K562 (cell line): Measurements from ENCODE around the gene RASGEF1C. TPM values are rescaled to one million over a fixed set of nuclear protein-coding genes. Genes with fewer than 3 reads are reported as not detected.

Experiments used
- ATAC-seq: fragments of 200-7000 bp; cut with Tn5 transposase; 3 replicates; pipeline ENCODE4 v1.9.1; 2020; ENCODE audit warnings: moderate library complexity
- BruUV-seq: library from RNA; stranded (reverse); fragments of 400-500 nt; replicated peaks from 2 replicates; lab custom pipeline; 2021; lab: Mats Ljungman, UMichigan
- CTCF ChIA-PET: fragments of 300-600 bp; formaldehyde crosslinking; extraction: SDS; loops from one replicate; lab custom pipeline; 2021; ENCODE audit warnings: low intra/inter-chr PET ratio; lab: Yijun Ruan, JAX
- POLR2A ChIA-PET: fragments of 300-600, 350-650 bp; sonication (Branson Sonifier 250); formaldehyde crosslinking; extraction: SDS; loops from one replicate; lab custom pipeline; 2021; ENCODE audit warnings: antibody characterized with exemption, inconsistent platforms; lab: Yijun Ruan, JAX
- DNase-seq, 4 experiments: peaks; one replicate each; pipeline versions ENCODE4 v3.0.0 to v3.0.0-alpha.2; 2011 to 2018; ENCODE audit warnings: low spot score in 3 of 4, mixed read lengths in 3 of 4; ENCODE audit errors: extremely low read depth in 1 of 4
- FAIRE-seq: peaks from 2 replicates; lab custom pipeline; 2011; peaks lifted over from hg19 to GRCh38; lab: Jason Lieb, UNC
- H2AFZ ChIP-seq: 2 replicates; pipeline ENCODE4 v1.6.0; 2011; ENCODE audit warnings: low read depth, low read length, control low read depth, inconsistent platforms
- H3K27ac ChIP-seq: fragments of 200-600 bp; 3 replicates; pipeline ENCODE4 v1.8.0; 2011; ENCODE audit warnings: low read depth, mild to moderate bottlenecking, control low read depth, inconsistent platforms, low read length, moderate library complexity, mixed read lengths; ENCODE audit errors: extremely low read depth
- H3K27me3 ChIP-seq, 2 experiments: fragments of 300-600 bp in 1 of 2; 2 replicates in 1 of 2; 3 replicates in 1 of 2; pipeline versions ENCODE4 v1.6.0 to v1.8.0; 2011; ENCODE audit warnings: inconsistent platforms in 2 of 2, low read length in 2 of 2, mild to moderate bottlenecking in 1 of 2, mixed read lengths in 1 of 2, moderate library complexity in 1 of 2; ENCODE audit not compliant: control insufficient read depth in 2 of 2, insufficient read depth in 2 of 2
- H3K36me3 ChIP-seq: fragments of 300-600 bp; 3 replicates; pipeline ENCODE4 v1.8.0; 2011; ENCODE audit warnings: mild to moderate bottlenecking, low read length, inconsistent platforms; ENCODE audit not compliant: control insufficient read depth, insufficient read depth
- H3K4me1 ChIP-seq, 2 experiments: fragments of 200-600 bp in 1 of 2; replicated peaks in 1 of 2; 2 replicates in 1 of 2; 3 replicates in 1 of 2; pipeline versions ENCODE4 v1.5.1 to v1.8.0; 2011; ENCODE audit warnings: inconsistent platforms in 2 of 2, low read length in 2 of 2, mild to moderate bottlenecking in 1 of 2, mixed read lengths in 1 of 2, moderate library complexity in 1 of 2; ENCODE audit not compliant: control insufficient read depth in 2 of 2, insufficient read depth in 2 of 2
- H3K4me2 ChIP-seq: 2 replicates; pipeline ENCODE4 v1.6.1; 2011; ENCODE audit warnings: low read length, control low read depth, inconsistent platforms, mixed read lengths; ENCODE audit not compliant: insufficient read depth
- H3K4me3 ChIP-seq: fragments of 200-600 bp; sonication (generic), shearing (Covaris generic); 2 replicates; pipeline ENCODE4 v1.5.1; 2016; ENCODE audit warnings: control low read depth, inconsistent platforms
- H3K79me2 ChIP-seq: fragments of 200-600 bp; 3 replicates; pipeline ENCODE4 v1.8.0; 2011; ENCODE audit warnings: low read length, inconsistent platforms; ENCODE audit not compliant: control insufficient read depth, insufficient read depth
- H3K9ac ChIP-seq, 2 experiments: 2 replicates each; pipeline versions ENCODE4 v1.6.0 to v1.6.1; 2011; ENCODE audit warnings: low read depth in 2 of 2, low read length in 2 of 2, control low read depth in 1 of 2, inconsistent platforms in 1 of 2, mild to moderate bottlenecking in 1 of 2, mixed read lengths in 1 of 2; ENCODE audit not compliant: insufficient read depth in 1 of 2
- H3K9me1 ChIP-seq: one replicate; pipeline ENCODE4 v1.6.0; 2011; ENCODE audit warnings: inconsistent platforms, mild to moderate bottlenecking, low read length, moderate library complexity; ENCODE audit not compliant: control insufficient read depth, insufficient read depth
- H3K9me3 ChIP-seq: replicated peaks from 2 replicates; pipeline ENCODE4 v1.5.1; 2011; ENCODE audit warnings: low read depth, low read length, inconsistent platforms; ENCODE audit not compliant: control insufficient read depth, insufficient read depth
- H4K20me1 ChIP-seq: replicated peaks from 2 replicates; pipeline ENCODE4 v1.6.1; 2011; ENCODE audit warnings: low read length, inconsistent platforms, mixed read lengths; ENCODE audit not compliant: control insufficient read depth, insufficient read depth
- BRD4 ChIP-seq: fragments of 200-600 bp; sonication (generic); IDR thresholded peaks from 2 replicates; pipeline ENCODE4 v1.6.1; 2017; ENCODE audit warnings: inconsistent platforms
- DLX4 ChIP-seq: fragments of 250-450 bp; sonication (Bioruptor Pico); IDR thresholded peaks from 2 replicates; pipeline ENCODE4 v1.6.1; 2021; ENCODE audit warnings: mild to moderate bottlenecking
- HDGF ChIP-seq: fragments of 450-650 bp; IDR thresholded peaks from 2 replicates; pipeline ENCODE4 v1.6.1; 2016
- MEF2D ChIP-seq: conservative IDR thresholded peaks from 2 replicates; pipeline ENCODE4 v1.6.1; 2016; ENCODE audit warnings: low read depth, missing genetic modification characterization, missing compliant biosample characterization
- MXD1 ChIP-seq: fragments of 250-450 bp; sonication (Bioruptor Pico); IDR thresholded peaks from 2 replicates; pipeline ENCODE4 v1.8.0; 2021; ENCODE audit warnings: borderline replicate concordance, mild to moderate bottlenecking, moderate library complexity; ENCODE audit not compliant: poor library complexity, severe bottlenecking
- PRPF4 ChIP-seq: fragments of 200-400 bp; formaldehyde crosslinking; IDR thresholded peaks from one replicate; pipeline ENCODE4 v1.6.1; 2017; ENCODE audit warnings: low read length, low read depth, mild to moderate bottlenecking; ENCODE audit not compliant: insufficient read depth, poor library complexity, severe bottlenecking
- SMAD1 ChIP-seq: fragments of 150-350 bp; IDR thresholded peaks from 2 replicates; pipeline ENCODE4 v1.6.1; 2014; ENCODE audit warnings: low read length, low read depth; ENCODE audit not compliant: partially characterized antibody
- ZBTB17 ChIP-seq: fragments of 450-650 bp; formaldehyde crosslinking; IDR thresholded peaks from 2 replicates; pipeline ENCODE4 v1.4.0; 2020; ENCODE audit warnings: mild to moderate bottlenecking
- ZBTB43 ChIP-seq: sonication (generic); formaldehyde crosslinking; IDR thresholded peaks from 2 replicates; pipeline ENCODE4 v1.8.0; 2023; ENCODE audit warnings: mild to moderate bottlenecking, missing genetic modification reagents
- ZNF408 ChIP-seq: fragments of 250-450 bp; sonication (Bioruptor Pico); IDR thresholded peaks from 2 replicates; pipeline ENCODE4 v1.4.0; 2020; ENCODE audit warnings: low read depth, mild to moderate bottlenecking, moderate library complexity
- ZNF583 ChIP-seq: fragments of 250-450 bp; sonication (Bioruptor Pico); IDR thresholded peaks from 2 replicates; pipeline ENCODE4 v1.4.0; 2020
- WGBS: fragments of 100-300 bp; shearing (Covaris generic); methylation state at CpG from one replicate; pipeline ENCODE4 v1.1.6; 2016; ENCODE audit warnings: low coverage, mixed read lengths; ENCODE audit not compliant: insufficient coverage; ENCODE audit errors: missing lambda C conversion rate; 5-methylcytosine and 5-hydroxymethylcytosine counted together
- in situ Hi-C: fragments of 300-500 bp; cut with MboI; formaldehyde crosslinking; loops from 4 replicates; pipeline ENCODE4 v1.15.0; 2018; ENCODE audit warnings: inconsistent platforms, mixed read lengths
- intact Hi-C: fragments of 100-400 bp; cut with micrococcal nuclease; formaldehyde crosslinking; loops from 2 replicates; pipeline ENCODE4 v1.14.2; 2022
- polyA plus RNA-seq, 8 experiments: library from polyadenylated mRNA; depleted of rRNA in 4 of 8; stranded (reverse) in 5 of 8; unstranded in 3 of 8; fragments of >200 nt; fragmentation: Nextera tagmentation in 2 of 8; fragmentation: Illumina TruSeq in 1 of 8; extraction: Ambion mirVana in 2 of 8; extraction: Trizol in 1 of 8; gene quantifications; 2 replicates each; pipeline versions ENCODE4 v1.2.1 to v1.2.3, GENCODE V29; 2011 to 2014; ENCODE audit warnings: inconsistent platforms in 1 of 8, missing spikeins in 1 of 8
- total RNA-seq, 7 experiments: library from RNA; depleted of rRNA in 6 of 7; stranded (reverse); fragments of >200 nt in 6 of 7; fragmentation: Illumina TruSeq in 2 of 7; extraction: Trizol in 2 of 7; gene quantifications; 2 replicates each; pipeline versions ENCODE4 v1.2.1 to v1.2.3, GENCODE V29; 2011 to 2021; ENCODE audit warnings: low replicate concordance in 1 of 7

The RASGEF1C gene
- total and polyA plus RNA-seq, 9 of the 15 experiments (the other 6 are each of a cell fraction or from before 2014, with no cell fraction given), result 0.04 to 1.1 (median 0.21) TPM; not detected in 4

GRCh38 chr5:180154821-180155364, 54.1 kb downstream of the RASGEF1C start:
- Histone ChIP-seq H3K9me1 (no peaks in the 10 kb centered on the region), H3K36me3 (no peaks in the 10 kb centered on the region), H3K4me2 (no peak overlapping the region), H3K4me1 (no peaks in the 10 kb centered on the region), H3K27ac (no peak overlapping the region), H3K9me3 (no peaks in the 10 kb centered on the region), H3K79me2 (no peaks in the 10 kb centered on the region), H3K9ac (no peak overlapping the region), H3K27me3 (peaks cover 30 to 45% of the 10 kb centered on the region in 2 experiments), H4K20me1 (no peaks in the 10 kb centered on the region), H3K4me3 (no peak overlapping the region), H2AFZ (no peak overlapping the region)
- TF ChIP-seq ZBTB17 (no peak), HDGF (no peak), SMAD1 (no peak), ZNF408 (CRISPR knock-in tag) (no peak), BRD4 (no peak), MEF2D (tag) (no peak), ZNF583 (CRISPR knock-in tag) (no peak), MXD1 (no peak), PRPF4 (no peak), DLX4 (CRISPR knock-in tag) (no peak), ZBTB43 (CRISPR knock-in tag) (no peak)
- ATAC-seq (no peak), DNase-seq (no peak), FAIRE-seq (no peak)
- POLR2A ChIA-PET, result interaction anchor here (0.6 kb wide), 1 partner anchor 85 kb away, joined by 3 read pairs; no protein-coding TSS in a partner anchor
- in situ Hi-C loops, result no loop called here
- no TSS peak for BruUV-seq
- WGBS, result 7% methylated on average over 5 of the region's 5 CpGs
- intact Hi-C loops, result no loop called here
- CTCF ChIA-PET, result no interaction called here
